PC-3 (cell line): Measurements from ENCODE around the gene NDOR1. TPM values are rescaled to one million over a fixed set of nuclear protein-coding genes. Genes with fewer than 3 reads are reported as not detected.

Source experiments
- ATAC-seq: fragments of 200-7000 bp; cut with Tn5 transposase; 2 replicates; pipeline ENCODE4 v1.9.1; 2020; ENCODE audit warnings: mild to moderate bottlenecking, moderate library complexity
- BruUV-seq: library from RNA; stranded (reverse); fragments of 400-500 nt; replicated peaks from 2 replicates; lab custom pipeline; 2021; lab: Mats Ljungman, UMichigan
- CTCF ChIA-PET: fragments of 300-600 bp; sonication (Branson Sonifier 250); formaldehyde crosslinking; loops from one replicate; lab custom pipeline; 2022; ENCODE audit warnings: antibody characterized with exemption; lab: Charles Lee
- POLR2A ChIA-PET: fragments of 300-600 bp; sonication (Branson Sonifier 250); formaldehyde crosslinking; loops from one replicate; lab custom pipeline; 2022; ENCODE audit warnings: antibody characterized with exemption; ENCODE audit not compliant: unreplicated experiment; lab: Charles Lee
- DNase-seq: peaks from one replicate; pipeline ENCODE4 v3.0.0-alpha.2; 2015
- H2AFZ ChIP-seq: fragments of 300-600 bp; sonication (generic); 2 replicates; pipeline ENCODE4 v1.6.0; 2016; ENCODE audit warnings: antibody characterized with exemption, low read length
- H3F3A ChIP-seq: fragments of 300-600 bp; sonication (generic); one replicate; pipeline ENCODE4 v1.6.0; 2017; ENCODE audit warnings: antibody characterized with exemption, low read length, control low read depth, mild to moderate bottlenecking; ENCODE audit not compliant: unreplicated experiment
- H3K27ac ChIP-seq: fragments of 300-600 bp; sonication (generic); 2 replicates; pipeline ENCODE4 v1.5.1; 2016; ENCODE audit warnings: mild to moderate bottlenecking, low read length
- H3K27me3 ChIP-seq: fragments of 300-600 bp; sonication (generic); 2 replicates; pipeline ENCODE4 v1.6.1; 2016; ENCODE audit warnings: low read length, mixed read lengths
- H3K36me3 ChIP-seq: fragments of 300-600 bp; sonication (generic); 2 replicates; pipeline ENCODE4 v1.6.1; 2016; ENCODE audit warnings: low read depth, mixed run types, low read length, mixed read lengths
- H3K4me1 ChIP-seq: fragments of 300-600 bp; sonication (generic); 2 replicates; pipeline ENCODE4 v1.5.1; 2016; ENCODE audit warnings: low read length; ENCODE audit not compliant: insufficient read depth
- H3K4me2 ChIP-seq: fragments of 300-600 bp; sonication (generic); 2 replicates; pipeline ENCODE4 v1.6.0; 2016; ENCODE audit warnings: low read length
- H3K4me3 ChIP-seq: fragments of 300-600 bp; sonication (generic); 2 replicates; pipeline ENCODE4 v1.5.1; 2016; ENCODE audit warnings: mild to moderate bottlenecking, low read length, mixed read lengths
- H3K79me2 ChIP-seq: fragments of 300-600 bp; sonication (generic); 2 replicates; pipeline ENCODE4 v1.6.1; 2017; ENCODE audit warnings: low read length, mixed read lengths
- H3K9ac ChIP-seq: fragments of 300-600 bp; sonication (generic); 2 replicates; pipeline ENCODE4 v1.6.0; 2016; ENCODE audit warnings: mild to moderate bottlenecking, low read length
- H3K9me2 ChIP-seq: fragments of 300-600 bp; sonication (generic); replicated peaks from 2 replicates; pipeline ENCODE4 v1.6.1; 2016; ENCODE audit warnings: mixed run types, low read length, mixed read lengths
- H3K9me3 ChIP-seq: fragments of 300-600 bp; sonication (generic); 2 replicates; pipeline ENCODE4 v1.6.1; 2016; ENCODE audit warnings: low read length, mixed read lengths
- H4K20me1 ChIP-seq: fragments of 300-600 bp; sonication (generic); 2 replicates; pipeline ENCODE4 v1.6.1; 2016; ENCODE audit warnings: low read length, mixed read lengths
- CTCF ChIP-seq: fragments of 300-600 bp; sonication (generic); conservative IDR thresholded peaks from 2 replicates; pipeline ENCODE4 v1.5.1; 2017; ENCODE audit warnings: antibody characterized with exemption, low read depth, mild to moderate bottlenecking, low read length
- EZH2 ChIP-seq: fragments of 300-600 bp; sonication (generic); IDR thresholded peaks from one replicate; pipeline ENCODE4 v1.6.1; 2017; ENCODE audit warnings: antibody characterized with exemption, mild to moderate bottlenecking, low read length; ENCODE audit not compliant: unreplicated experiment
- EZH2phosphoT487 ChIP-seq: fragments of 300-600 bp; sonication (generic); IDR thresholded peaks from 2 replicates; pipeline ENCODE4 v1.6.1; 2018; ENCODE audit warnings: mild to moderate bottlenecking, antibody characterized with exemption, low read length, borderline replicate concordance
- intact Hi-C: fragments of 100-400 bp; cut with micrococcal nuclease; formaldehyde crosslinking; loops from 2 replicates; pipeline ENCODE4 v1.9.0; 2023
- total RNA-seq: library from RNA; depleted of rRNA; stranded (reverse); fragments of >200 nt; gene quantifications from 2 replicates; pipeline ENCODE4 v1.2.3, GENCODE V29; 2014

The NDOR1 gene
- total RNA-seq, 1 experiment from 2014 or later: 25.7 TPM

- no TSS peak for BruUV-seq
- H3K9me2 ChIP-seq: no peaks in the 10 kb centered on the region
- H3F3A ChIP-seq: no peaks in the 10 kb centered on the region
- ChIA-PET POLR2A (no interaction called here), CTCF (no interaction called here)
- no peak overlapping the region for H2AFZ ChIP-seq
- peaks cover 14% of the 10 kb centered on the region; the same call in 1 of the 2 replicates for H4K20me1 ChIP-seq
- ATAC-seq (no peak), DNase-seq (no peak)
- peak overlapping the region; percentile 68 for H3K4me3 ChIP-seq
- intact Hi-C loops: no loop called here
- no peak for TF ChIP-seq CTCF
- peaks cover 48% of the 10 kb centered on the region for H3K79me2 ChIP-seq
- H3K27ac ChIP-seq: no peak overlapping the region
- no peaks in the 10 kb centered on the region for H3K27me3 ChIP-seq
- H3K9ac ChIP-seq: no peak overlapping the region; the same call in 1 of the 2 replicates
- no peaks in the 10 kb centered on the region for H3K9me3 ChIP-seq
- H3K4me2 ChIP-seq: peak overlapping the region; percentile 89
- H3K4me1 ChIP-seq: peaks cover 51% of the 10 kb centered on the region
- H3K36me3 ChIP-seq: no peaks in the 10 kb centered on the region
Observed at GRCh38 chr9:137199411-137200121, 5.9 kb upstream of the NDOR1 start.

GRCh38 chr9:137200311-137201204, 4.9 kb upstream of the NDOR1 start, which contains the start of gene TPRN:
TSS of gene TPRN (minus strand) at chr9:137200741. CDS start at chr9:137200711, 30 bp downstream.
- CTCF ChIA-PET: no interaction called here
- no peaks in the 10 kb centered on the region for H3F3A ChIP-seq
- no peaks in the 10 kb centered on the region for H3K9me3 ChIP-seq
- peak within 1 kb of the TSS; percentile 83 for H3K4me3 ChIP-seq
- no peaks in the 10 kb centered on the region for H3K9me2 ChIP-seq
- H3K4me2 ChIP-seq: peak within 1 kb of the TSS; percentile 99
- peak within 1 kb of the TSS; percentile 25; the same call in 1 of the 2 replicates for H3K27ac ChIP-seq
- H3K9ac ChIP-seq: peak within 1 kb of the TSS; percentile 74
- peaks cover 41% of the 10 kb centered on the region for H3K4me1 ChIP-seq
- peaks cover 52% of the 10 kb centered on the region for H3K79me2 ChIP-seq
- DNase-seq: peak; percentile 97
- POLR2A ChIA-PET: interaction anchor here (0.5 kb wide), 1 partner anchor 42 kb away, joined by 3 read pairs; no protein-coding TSS in a partner anchor
- intact Hi-C loops: no loop called here
- H4K20me1 ChIP-seq: peaks cover 14% of the 10 kb centered on the region; the same call in 1 of the 2 replicates
- TF ChIP-seq CTCF: no peak
- no peak for TF ChIP-seq EZH2
- no peak for TF ChIP-seq EZH2phosphoT487
- H3K27me3 ChIP-seq: no peaks in the 10 kb centered on the region
- no TSS peak for BruUV-seq
- peak; percentile 84 for ATAC-seq
- H2AFZ ChIP-seq: peak within 1 kb of the TSS; percentile 73
- no peaks in the 10 kb centered on the region for H3K36me3 ChIP-seq
